NCI-H526 treated with DMSO at 0.1 percent for 48 hours (cell line): ENCODE results near the gene GALNT15.

Experiments
- DNase-seq: peaks from one replicate; lab custom pipeline; 2025; lab: John Stamatoyannopoulos, UW

The GALNT15 gene

GRCh38 chr3:16229681-16230080 lies 55.2 kb downstream of the GALNT15 start:
- DNase-seq: no peak

- no peak for DNase-seq
Measured at GRCh38 chr3:16231983-16232382, 57.5 kb downstream of the GALNT15 start.

GRCh38 chr3:16233806-16234205 lies 59.3 kb downstream of the GALNT15 start:
- DNase-seq: no peak

- no peak for DNase-seq
Measured at GRCh38 chr3:16234281-16234680, 59.8 kb downstream of the GALNT15 start.

GRCh38 chr3:16236030-16236639 lies 61.7 kb downstream of the GALNT15 start:
- DNase-seq: no peak

- no peak for DNase-seq
Measured at GRCh38 chr3:16236856-16237393, 62.4 kb downstream of the GALNT15 start.

- DNase-seq: no peak
Measured at GRCh38 chr3:16239086-16239770, 64.7 kb downstream of the GALNT15 start.

- DNase-seq: no peak
Measured at GRCh38 chr3:16239780-16240179, 65.3 kb downstream of the GALNT15 start.

GRCh38 chr3:16240229-16241023 lies 65.9 kb downstream of the GALNT15 start:
- DNase-seq: no peak

- no peak for DNase-seq
Measured at GRCh38 chr3:16241225-16241624, 66.7 kb downstream of the GALNT15 start.

- DNase-seq: no peak
Measured at GRCh38 chr3:16242177-16242576, 67.7 kb downstream of the GALNT15 start.

- DNase-seq: no peak
Measured at GRCh38 chr3:16243706-16244490, 69.4 kb downstream of the GALNT15 start.

- peak; percentile 40 for DNase-seq
Measured at GRCh38 chr3:16245609-16246008, 71.1 kb downstream of the GALNT15 start.

GRCh38 chr3:16247282-16248061 lies 73.0 kb downstream of the GALNT15 start:
- DNase-seq: peak; percentile 74

- DNase-seq: no peak
Measured at GRCh38 chr3:16248556-16248955, 74.1 kb downstream of the GALNT15 start.

- DNase-seq: no peak
Measured at GRCh38 chr3:16249336-16249735, 74.9 kb downstream of the GALNT15 start.

- DNase-seq: no peak
Measured at GRCh38 chr3:16249886-16250285, 75.4 kb downstream of the GALNT15 start.

GRCh38 chr3:16251316-16252085 lies 77.0 kb downstream of the GALNT15 start:
- no peak for DNase-seq

GRCh38 chr3:16252243-16252978 lies 77.9 kb downstream of the GALNT15 start:
- peak; percentile 76 for DNase-seq

- DNase-seq: peak; percentile 74
Measured at GRCh38 chr3:16252988-16253387, 78.5 kb downstream of the GALNT15 start.
